Measurements from ENCODE around the gene KCTD6. TPM values are rescaled to one million over a fixed set of nuclear protein-coding genes. Genes with fewer than 3 reads are reported as not detected.

KCTD6 gene
- total RNA-seq, 2 experiments from 2014 or later, result 5.6 to 5.8 TPM

GRCh38 chr3:58469096-58469495 lies 22.8 kb upstream of the KCTD6 start:
- peaks cover 30% of the 10 kb centered on the region for H3K4me1 Mint-ChIP-seq (ENCODE audit: low read depth)
- CTCF ChIA-PET, result interaction anchor here (5.2 kb wide), 1 partner anchor 22 kb away, joined by 27 read pairs; the partner anchor contains the start of gene KCTD6
- POLR2A ChIA-PET, result no interaction called here
- DNase-seq (no peak), ATAC-seq (no peak)
- intact Hi-C loops (cut with micrococcal nuclease), result no loop called here
- no peak for TF ChIP-seq CTCF (IDR thresholded peaks at IDR 0.05)
- H3K4me3 Mint-ChIP-seq, result no peak overlapping the region
- H3K9me3 Mint-ChIP-seq, result no peaks in the 10 kb centered on the region
- no peaks in the 10 kb centered on the region for H3K27me3 Mint-ChIP-seq
- H3K36me3 Mint-ChIP-seq (ENCODE audit: low read depth), result no peaks in the 10 kb centered on the region
- H3K27ac Mint-ChIP-seq, result no peak overlapping the region

DNA sequence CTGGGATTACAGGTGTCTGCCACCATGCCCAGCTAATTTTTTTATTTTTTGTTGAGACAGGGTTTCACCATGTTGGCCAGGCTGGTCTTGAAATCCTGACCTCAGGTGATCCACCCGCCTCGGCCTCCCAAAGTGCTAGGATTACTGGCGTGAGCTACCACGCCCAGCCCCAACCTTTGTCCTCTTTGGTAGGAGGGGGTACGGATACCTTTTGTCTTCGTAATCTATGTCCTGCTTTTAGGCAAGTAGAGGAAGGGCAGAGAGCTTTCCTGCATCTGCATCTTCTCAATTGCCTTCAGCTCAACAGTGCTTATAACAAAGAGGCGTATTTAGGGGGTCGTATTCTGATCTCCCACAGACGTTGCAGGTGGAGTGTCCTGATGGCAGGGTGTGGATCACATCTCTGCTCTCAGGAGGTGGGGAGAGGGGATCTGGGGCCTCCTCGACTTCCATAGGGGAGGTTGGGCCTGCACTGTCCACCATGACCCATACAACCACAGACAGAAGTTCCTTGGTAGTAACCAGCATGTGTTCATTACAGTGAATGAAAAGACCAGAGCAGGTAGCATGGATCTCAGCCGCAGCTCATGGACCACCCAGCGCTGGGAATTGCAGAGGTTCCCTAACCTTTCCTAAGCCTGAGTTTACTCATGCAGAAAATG lies 21.4 kb upstream of the KCTD6 start:
- H3K36me3 Mint-ChIP-seq (ENCODE audit: low read depth), result no peaks in the 10 kb centered on the region
- H3K9me3 Mint-ChIP-seq, result no peaks in the 10 kb centered on the region
- H3K27me3 Mint-ChIP-seq, result no peaks in the 10 kb centered on the region
- H3K27ac Mint-ChIP-seq, result no peak overlapping the region
- ATAC-seq, result no peak
- ChIA-PET CTCF (interaction anchor here (5.2 kb wide), 1 partner anchor 21 kb away, joined by 27 read pairs; the partner anchor contains the start of gene KCTD6), POLR2A (interaction anchor here (0.6 to 1.4 kb wide), 3 partner anchors 23 to 164 kb away, joined by 3 read pairs; partner anchors contain the start of genes HTD2 and RPP14)
- intact Hi-C loops (cut with micrococcal nuclease), result no loop called here
- no peak for TF ChIP-seq CTCF (IDR thresholded peaks at IDR 0.05)
- DNase-seq, result no peak
- no peak overlapping the region for H3K4me3 Mint-ChIP-seq
- peaks cover 37% of the 10 kb centered on the region for H3K4me1 Mint-ChIP-seq (ENCODE audit: low read depth)

- ChIA-PET CTCF (interaction anchor here (0.7 to 5.2 kb wide), 4 partner anchors 20 to 159 kb away, joined by 3 to 27 read pairs (median 4); partner anchors contain the start of gene KCTD6), POLR2A (interaction anchor here (0.9 to 1.5 kb wide), 5 partner anchors 7 to 165 kb away, joined by 3 to 5 read pairs (median 3); partner anchors contain the start of genes HTD2 and RPP14)
- H3K36me3 Mint-ChIP-seq (ENCODE audit: low read depth), result no peaks in the 10 kb centered on the region
- H3K9me3 Mint-ChIP-seq, result no peaks in the 10 kb centered on the region
- DNase-seq (peak; percentile 74), ATAC-seq (peak; percentile 95)
- TF ChIP-seq CTCF (IDR thresholded peaks at IDR 0.05), result no peak
- peak overlapping the region; percentile 44 for H3K27ac Mint-ChIP-seq
- H3K4me3 Mint-ChIP-seq, result no peak overlapping the region
- H3K4me1 Mint-ChIP-seq (ENCODE audit: low read depth), result peaks cover 37% of the 10 kb centered on the region
- intact Hi-C loops (cut with micrococcal nuclease), result no loop called here
- H3K27me3 Mint-ChIP-seq, result no peaks in the 10 kb centered on the region
These were observed 20.6 kb upstream of the KCTD6 start for GRCh38 chr3:58471025-58471887.

DNA sequence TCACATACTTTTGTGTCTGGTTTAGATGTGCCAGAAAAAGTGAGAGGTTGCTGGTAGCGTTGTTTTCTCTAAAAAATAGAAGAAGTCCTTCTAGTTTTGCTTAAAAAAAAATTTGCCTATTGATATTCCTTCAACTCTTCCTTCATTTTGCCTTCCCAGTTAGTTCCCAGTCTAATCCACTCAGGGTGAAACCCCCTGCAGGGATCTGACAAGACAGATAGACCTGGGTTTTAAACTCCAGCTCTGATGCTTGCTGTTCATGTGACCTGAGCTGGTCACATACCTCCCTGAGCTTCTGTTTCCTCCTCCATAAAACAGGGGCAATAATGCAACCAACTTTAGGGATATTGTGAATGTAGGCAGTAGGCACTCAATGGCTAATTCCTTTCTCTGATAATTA lies 18.6 kb upstream of the KCTD6 start:
- no peak overlapping the region for H3K27ac Mint-ChIP-seq
- POLR2A ChIA-PET, result no interaction called here
- H3K36me3 Mint-ChIP-seq (ENCODE audit: low read depth), result no peaks in the 10 kb centered on the region
- CTCF ChIA-PET, result interaction anchor here (0.9 to 5.2 kb wide), 4 partner anchors 10 to 25 kb away, joined by 3 to 27 read pairs (median 9); partner anchors contain the start of gene KCTD6
- ATAC-seq, result no peak
- no peaks in the 10 kb centered on the region for H3K27me3 Mint-ChIP-seq
- no peaks in the 10 kb centered on the region for H3K9me3 Mint-ChIP-seq
- intact Hi-C loops (cut with micrococcal nuclease), result no loop called here
- H3K4me1 Mint-ChIP-seq (ENCODE audit: low read depth), result peaks cover 37% of the 10 kb centered on the region
- TF ChIP-seq CTCF (IDR thresholded peaks at IDR 0.05), result no peak
- DNase-seq, result no peak
- H3K4me3 Mint-ChIP-seq, result no peak overlapping the region

Data from activated CD8-positive, alpha-beta T cell treated with anti-CD3 and anti-CD28 coated beads for 36 hours (primary cell).